ENCODE data around the gene RPS2.

DNA sequence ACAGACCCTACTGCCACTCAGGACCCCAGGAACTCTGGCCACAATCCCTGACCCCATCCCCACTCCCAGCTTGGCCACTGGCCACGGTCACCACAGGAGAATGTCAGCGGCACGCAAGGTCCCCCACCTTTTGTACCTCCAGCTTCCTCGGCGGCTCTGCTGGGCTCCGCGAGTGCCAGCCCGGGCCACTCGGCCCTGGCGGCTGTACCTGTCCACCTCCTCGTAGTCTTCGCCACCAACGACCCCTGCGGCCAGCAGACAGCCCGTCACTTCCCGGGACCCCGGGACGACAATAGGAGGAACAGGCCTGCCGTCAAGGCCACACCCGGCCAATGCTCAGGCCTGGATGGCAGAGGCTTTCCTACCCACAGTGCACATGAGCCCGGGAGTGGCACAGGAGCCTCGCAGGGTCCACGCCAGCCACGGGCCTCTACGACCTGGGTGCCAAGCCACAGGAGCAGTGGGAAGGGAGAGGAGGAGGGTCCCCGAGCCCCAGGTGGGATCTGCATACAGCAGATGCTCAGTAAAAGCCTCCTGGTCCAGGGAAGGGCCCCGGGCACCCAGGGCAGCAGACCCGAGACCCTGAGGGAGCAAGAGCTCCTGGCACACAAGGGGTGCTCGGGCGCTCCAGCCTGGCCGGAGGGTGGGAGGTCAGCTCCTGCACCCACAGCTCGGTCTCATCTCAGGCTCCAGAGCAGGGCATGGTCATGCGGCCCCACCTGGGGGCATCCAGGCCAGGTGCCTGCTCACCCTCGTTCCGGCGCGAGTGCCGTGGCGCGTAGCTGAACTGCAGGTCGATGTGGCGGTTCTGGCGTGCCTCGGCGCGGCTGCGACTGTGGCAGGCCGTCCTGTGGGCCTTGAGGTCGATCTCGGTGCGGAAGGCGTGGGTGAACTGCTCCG lies 37.1 kb upstream of the RPS2 start:
- TF ChIP-seq, protein P1, sequence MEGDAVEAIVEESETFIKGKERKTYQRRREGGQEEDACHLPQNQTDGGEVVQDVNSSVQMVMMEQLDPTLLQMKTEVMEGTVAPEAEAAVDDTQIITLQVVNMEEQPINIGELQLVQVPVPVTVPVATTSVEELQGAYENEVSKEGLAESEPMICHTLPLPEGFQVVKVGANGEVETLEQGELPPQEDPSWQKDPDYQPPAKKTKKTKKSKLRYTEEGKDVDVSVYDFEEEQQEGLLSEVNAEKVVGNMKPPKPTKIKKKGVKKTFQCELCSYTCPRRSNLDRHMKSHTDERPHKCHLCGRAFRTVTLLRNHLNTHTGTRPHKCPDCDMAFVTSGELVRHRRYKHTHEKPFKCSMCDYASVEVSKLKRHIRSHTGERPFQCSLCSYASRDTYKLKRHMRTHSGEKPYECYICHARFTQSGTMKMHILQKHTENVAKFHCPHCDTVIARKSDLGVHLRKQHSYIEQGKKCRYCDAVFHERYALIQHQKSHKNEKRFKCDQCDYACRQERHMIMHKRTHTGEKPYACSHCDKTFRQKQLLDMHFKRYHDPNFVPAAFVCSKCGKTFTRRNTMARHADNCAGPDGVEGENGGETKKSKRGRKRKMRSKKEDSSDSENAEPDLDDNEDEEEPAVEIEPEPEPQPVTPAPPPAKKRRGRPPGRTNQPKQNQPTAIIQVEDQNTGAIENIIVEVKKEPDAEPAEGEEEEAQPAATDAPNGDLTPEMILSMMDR (tag by site-specific recombination; IDR thresholded peaks at IDR 0.05) = no peak
- TF ChIP-seq BCL11A (tag by site-specific recombination; IDR thresholded peaks at IDR 0.05; ENCODE audit: low read depth) = no peak
- TF ChIP-seq KLF9 (tag by site-specific recombination; IDR thresholded peaks at IDR 0.05; ENCODE audit: low read depth) = no peak
- TF ChIP-seq, protein P2, sequence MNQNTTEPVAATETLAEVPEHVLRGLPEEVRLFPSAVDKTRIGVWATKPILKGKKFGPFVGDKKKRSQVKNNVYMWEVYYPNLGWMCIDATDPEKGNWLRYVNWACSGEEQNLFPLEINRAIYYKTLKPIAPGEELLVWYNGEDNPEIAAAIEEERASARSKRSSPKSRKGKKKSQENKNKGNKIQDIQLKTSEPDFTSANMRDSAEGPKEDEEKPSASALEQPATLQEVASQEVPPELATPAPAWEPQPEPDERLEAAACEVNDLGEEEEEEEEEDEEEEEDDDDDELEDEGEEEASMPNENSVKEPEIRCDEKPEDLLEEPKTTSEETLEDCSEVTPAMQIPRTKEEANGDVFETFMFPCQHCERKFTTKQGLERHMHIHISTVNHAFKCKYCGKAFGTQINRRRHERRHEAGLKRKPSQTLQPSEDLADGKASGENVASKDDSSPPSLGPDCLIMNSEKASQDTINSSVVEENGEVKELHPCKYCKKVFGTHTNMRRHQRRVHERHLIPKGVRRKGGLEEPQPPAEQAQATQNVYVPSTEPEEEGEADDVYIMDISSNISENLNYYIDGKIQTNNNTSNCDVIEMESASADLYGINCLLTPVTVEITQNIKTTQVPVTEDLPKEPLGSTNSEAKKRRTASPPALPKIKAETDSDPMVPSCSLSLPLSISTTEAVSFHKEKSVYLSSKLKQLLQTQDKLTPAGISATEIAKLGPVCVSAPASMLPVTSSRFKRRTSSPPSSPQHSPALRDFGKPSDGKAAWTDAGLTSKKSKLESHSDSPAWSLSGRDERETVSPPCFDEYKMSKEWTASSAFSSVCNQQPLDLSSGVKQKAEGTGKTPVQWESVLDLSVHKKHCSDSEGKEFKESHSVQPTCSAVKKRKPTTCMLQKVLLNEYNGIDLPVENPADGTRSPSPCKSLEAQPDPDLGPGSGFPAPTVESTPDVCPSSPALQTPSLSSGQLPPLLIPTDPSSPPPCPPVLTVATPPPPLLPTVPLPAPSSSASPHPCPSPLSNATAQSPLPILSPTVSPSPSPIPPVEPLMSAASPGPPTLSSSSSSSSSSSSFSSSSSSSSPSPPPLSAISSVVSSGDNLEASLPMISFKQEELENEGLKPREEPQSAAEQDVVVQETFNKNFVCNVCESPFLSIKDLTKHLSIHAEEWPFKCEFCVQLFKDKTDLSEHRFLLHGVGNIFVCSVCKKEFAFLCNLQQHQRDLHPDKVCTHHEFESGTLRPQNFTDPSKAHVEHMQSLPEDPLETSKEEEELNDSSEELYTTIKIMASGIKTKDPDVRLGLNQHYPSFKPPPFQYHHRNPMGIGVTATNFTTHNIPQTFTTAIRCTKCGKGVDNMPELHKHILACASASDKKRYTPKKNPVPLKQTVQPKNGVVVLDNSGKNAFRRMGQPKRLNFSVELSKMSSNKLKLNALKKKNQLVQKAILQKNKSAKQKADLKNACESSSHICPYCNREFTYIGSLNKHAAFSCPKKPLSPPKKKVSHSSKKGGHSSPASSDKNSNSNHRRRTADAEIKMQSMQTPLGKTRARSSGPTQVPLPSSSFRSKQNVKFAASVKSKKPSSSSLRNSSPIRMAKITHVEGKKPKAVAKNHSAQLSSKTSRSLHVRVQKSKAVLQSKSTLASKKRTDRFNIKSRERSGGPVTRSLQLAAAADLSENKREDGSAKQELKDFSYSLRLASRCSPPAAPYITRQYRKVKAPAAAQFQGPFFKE (tag by site-specific recombination; IDR thresholded peaks at IDR 0.05; ENCODE audit: borderline replicate concordance) = no peak
- TF ChIP-seq, protein P3, sequence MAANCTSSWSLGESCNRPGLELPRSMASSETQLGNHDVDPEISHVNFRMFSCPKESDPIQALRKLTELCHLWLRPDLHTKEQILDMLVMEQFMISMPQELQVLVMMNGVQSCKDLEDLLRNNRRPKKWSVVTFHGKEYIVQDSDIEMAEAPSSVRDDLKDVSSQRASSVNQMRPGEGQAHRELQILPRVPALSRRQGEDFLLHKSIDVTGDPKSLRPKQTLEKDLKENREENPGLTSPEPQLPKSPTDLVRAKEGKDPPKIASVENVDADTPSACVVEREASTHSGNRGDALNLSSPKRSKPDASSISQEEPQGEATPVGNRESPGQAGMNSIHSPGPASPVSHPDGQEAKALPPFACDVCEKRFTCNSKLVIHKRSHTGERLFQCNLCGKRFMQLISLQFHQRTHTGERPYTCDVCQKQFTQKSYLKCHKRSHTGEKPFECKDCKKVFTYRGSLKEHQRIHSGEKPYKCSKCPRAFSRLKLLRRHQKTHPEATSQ (tag by site-specific recombination; IDR thresholded peaks at IDR 0.05) = no peak
- no peak for TF ChIP-seq TCF7L2 (IDR thresholded peaks at IDR 0.05; ENCODE audit: borderline replicate concordance, low read depth, low read length)
- no peak for TF ChIP-seq ZNF792 (tag by site-specific recombination; IDR thresholded peaks at IDR 0.05)
- no peak for TF ChIP-seq KLF8 (tag by site-specific recombination; IDR thresholded peaks at IDR 0.05)
- TF ChIP-seq, protein P4, sequence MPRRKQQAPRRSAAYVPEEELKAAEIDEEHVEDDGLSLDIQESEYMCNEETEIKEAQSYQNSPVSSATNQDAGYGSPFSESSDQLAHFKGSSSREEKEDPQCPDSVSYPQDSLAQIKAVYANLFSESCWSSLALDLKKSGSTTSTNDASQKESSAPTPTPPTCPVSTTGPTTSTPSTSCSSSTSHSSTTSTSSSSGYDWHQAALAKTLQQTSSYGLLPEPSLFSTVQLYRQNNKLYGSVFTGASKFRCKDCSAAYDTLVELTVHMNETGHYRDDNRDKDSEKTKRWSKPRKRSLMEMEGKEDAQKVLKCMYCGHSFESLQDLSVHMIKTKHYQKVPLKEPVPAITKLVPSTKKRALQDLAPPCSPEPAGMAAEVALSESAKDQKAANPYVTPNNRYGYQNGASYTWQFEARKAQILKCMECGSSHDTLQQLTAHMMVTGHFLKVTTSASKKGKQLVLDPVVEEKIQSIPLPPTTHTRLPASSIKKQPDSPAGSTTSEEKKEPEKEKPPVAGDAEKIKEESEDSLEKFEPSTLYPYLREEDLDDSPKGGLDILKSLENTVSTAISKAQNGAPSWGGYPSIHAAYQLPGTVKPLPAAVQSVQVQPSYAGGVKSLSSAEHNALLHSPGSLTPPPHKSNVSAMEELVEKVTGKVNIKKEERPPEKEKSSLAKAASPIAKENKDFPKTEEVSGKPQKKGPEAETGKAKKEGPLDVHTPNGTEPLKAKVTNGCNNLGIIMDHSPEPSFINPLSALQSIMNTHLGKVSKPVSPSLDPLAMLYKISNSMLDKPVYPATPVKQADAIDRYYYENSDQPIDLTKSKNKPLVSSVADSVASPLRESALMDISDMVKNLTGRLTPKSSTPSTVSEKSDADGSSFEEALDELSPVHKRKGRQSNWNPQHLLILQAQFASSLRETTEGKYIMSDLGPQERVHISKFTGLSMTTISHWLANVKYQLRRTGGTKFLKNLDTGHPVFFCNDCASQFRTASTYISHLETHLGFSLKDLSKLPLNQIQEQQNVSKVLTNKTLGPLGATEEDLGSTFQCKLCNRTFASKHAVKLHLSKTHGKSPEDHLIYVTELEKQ (tag by site-specific recombination; IDR thresholded peaks at IDR 0.05; ENCODE audit: borderline replicate concordance) = no peak
- TF ChIP-seq MZF1 (tag by site-specific recombination; IDR thresholded peaks at IDR 0.05; ENCODE audit: borderline replicate concordance) = no peak
- TF ChIP-seq ZNF776 (tag by site-specific recombination; IDR thresholded peaks at IDR 0.05; ENCODE audit: borderline replicate concordance) = no peak
- no peak for TF ChIP-seq ZNF274 (IDR thresholded peaks at IDR 0.05; ENCODE audit: low read length)
- TF ChIP-seq ZNF274 (tag by site-specific recombination; IDR thresholded peaks at IDR 0.05; ENCODE audit: borderline replicate concordance) = no peak
